Cardiac septum (tissue), 1 donor: Measurements from ENCODE around the gene LTF. TPM values are rescaled to one million over a fixed set of nuclear protein-coding genes. Genes with fewer than 3 reads are reported as not detected.

Experiments used
- total RNA-seq: library from RNA; stranded (reverse); fragmentation: NEBNext Ultra II Directional; extraction: Animal tissue kit (Norgen Biotek cat#: 25700); gene quantifications from one replicate; pipeline ENCODE4 v1.2.1, GENCODE V29; 2021
- donor health status: DM: no; HTN: no; CAD: no.

Gene LTF
- total RNA-seq, 1 donor from 2014 or later = 5.4 TPM

Other genes starting within 250 kb of the LTF start
- gene CCR3, start 222.4 kb downstream of the LTF start, total RNA-seq = not detected
- 1.3 TPM for gene CCR2, start 110.8 kb downstream of the LTF start, total RNA-seq
- gene CCR5, start 94.0 kb downstream of the LTF start, total RNA-seq = 0.81 TPM
- 1.3 TPM for gene CCRL2, start 57.6 kb downstream of the LTF start, total RNA-seq
- gene RTP3, start 33.1 kb upstream of the LTF start, total RNA-seq = not detected
- gene LRRC2, start 101.4 kb upstream of the LTF start, total RNA-seq = 70.6 TPM
- not detected for gene FAM240A, start 147.6 kb upstream of the LTF start, total RNA-seq
- gene ALS2CL, start 228.8 kb upstream of the LTF start, total RNA-seq = 32.5 TPM
- 0.51 TPM for gene TMIE, start 236.5 kb upstream of the LTF start, total RNA-seq